ENCODE results near the gene PCSK2. TPM values are rescaled to one million over a fixed set of nuclear protein-coding genes. Genes with fewer than 3 reads are reported as not detected.

PCSK2 gene
- total RNA-seq, 2 experiments from 2014 or later = not detected

- POLR2A ChIA-PET = interaction anchor here (0.6 kb wide), 1 partner anchor 72 kb away, joined by 3 read pairs; no protein-coding TSS in a partner anchor
- CTCF ChIA-PET = no interaction called here
These were observed 271.8 kb downstream of the PCSK2 start for GRCh38 chr20:17498641-17499040.

- ChIA-PET CTCF (no interaction called here), POLR2A (interaction anchor here (0.6 kb wide), 1 partner anchor 71 kb away, joined by 3 read pairs; no protein-coding TSS in a partner anchor)
These were observed 272.2 kb downstream of the PCSK2 start for GRCh38 chr20:17499041-17499440.

- CTCF ChIA-PET = no interaction called here
- POLR2A ChIA-PET = no interaction called here
These were observed 273.4 kb downstream of the PCSK2 start for GRCh38 chr20:17500271-17500670.

- ChIA-PET CTCF (interaction anchor here (0.8 kb wide), 1 partner anchor 402 kb away, joined by 3 read pairs; no protein-coding TSS in a partner anchor), POLR2A (no interaction called here)
These were observed 274.0 kb downstream of the PCSK2 start for GRCh38 chr20:17500826-17501225.

- CTCF ChIA-PET = interaction anchor here (0.7 to 0.8 kb wide), 2 partner anchors 9 to 401 kb away, joined by 3 read pairs; no protein-coding TSS in a partner anchor
These were observed 274.9 kb downstream of the PCSK2 start for GRCh38 chr20:17501701-17502100.

GRCh38 chr20:17502105-17502504 lies 275.3 kb downstream of the PCSK2 start:
- ChIA-PET POLR2A (no interaction called here), CTCF (interaction anchor here (0.7 kb wide), 1 partner anchor 9 kb away, joined by 3 read pairs; no protein-coding TSS in a partner anchor)

More at GRCh38 chr20:17501701-17502100, 274.9 kb downstream of the PCSK2 start:
- POLR2A ChIA-PET = no interaction called here

GRCh38 chr20:17503301-17504065 lies 276.6 kb downstream of the PCSK2 start:
- ChIA-PET POLR2A (interaction anchor here (0.6 kb wide), 1 partner anchor 455 kb away, joined by 4 read pairs; no protein-coding TSS in a partner anchor), CTCF (interaction anchor here (1.4 to 3.3 kb wide), 6 partner anchors 68 to 493 kb away, joined by 3 to 22 read pairs (median 12); partner anchors contain the start of gene RRBP1)

GRCh38 chr20:17504066-17504897 lies 277.4 kb downstream of the PCSK2 start:
- POLR2A ChIA-PET = interaction anchor here (0.6 to 2.3 kb wide), 5 partner anchors 26 to 462 kb away, joined by 4 to 15 read pairs (median 5); partner anchors contain the start of genes BFSP1 and RRBP1

GRCh38 chr20:17504898-17505635 lies 278.2 kb downstream of the PCSK2 start:
- ChIA-PET CTCF (interaction anchor here (0.6 to 3.3 kb wide), 23 partner anchors 9 to 497 kb away, joined by 3 to 22 read pairs (median 4); partner anchors contain the start of genes BFSP1 and RRBP1), POLR2A (interaction anchor here (1.1 to 2.3 kb wide), 6 partner anchors 26 to 463 kb away, joined by 4 to 15 read pairs (median 6); partner anchors contain the start of genes BFSP1, DSTN, RRBP1 and SNX5)

More at GRCh38 chr20:17504066-17504897, 277.4 kb downstream of the PCSK2 start:
- CTCF ChIA-PET = interaction anchor here (0.6 to 3.3 kb wide), 16 partner anchors 10 to 492 kb away, joined by 3 to 22 read pairs (median 4); partner anchors contain the start of gene RRBP1

- CTCF ChIA-PET = interaction anchor here (0.6 to 3.3 kb wide), 18 partner anchors 8 to 496 kb away, joined by 3 to 22 read pairs (median 4); partner anchors contain the start of genes BFSP1 and RRBP1
- POLR2A ChIA-PET = interaction anchor here (0.8 to 2.3 kb wide), 6 partner anchors 25 to 463 kb away, joined by 3 to 15 read pairs (median 6); partner anchors contain the start of genes BFSP1, DSTN, RRBP1 and SNX5
These were observed 279.0 kb downstream of the PCSK2 start for GRCh38 chr20:17505636-17506517.

GRCh38 chr20:17507032-17507431 lies 280.2 kb downstream of the PCSK2 start:
- ChIA-PET CTCF (interaction anchor here (0.6 to 3.3 kb wide), 3 partner anchors 27 to 487 kb away, joined by 3 to 22 read pairs (median 3); partner anchors contain the start of gene RRBP1), POLR2A (interaction anchor here (2.3 kb wide), 1 partner anchor 24 kb away, joined by 15 read pairs; the partner anchor contains the start of gene BFSP1)

- CTCF ChIA-PET = no interaction called here
These were observed 280.7 kb downstream of the PCSK2 start for GRCh38 chr20:17507531-17507930.

GRCh38 chr20:17508756-17509155 lies 281.9 kb downstream of the PCSK2 start:
- CTCF ChIA-PET = no interaction called here

More at GRCh38 chr20:17507531-17507930, 280.7 kb downstream of the PCSK2 start:
- POLR2A ChIA-PET = no interaction called here

GRCh38 chr20:17510548-17510947 lies 283.7 kb downstream of the PCSK2 start:
- ChIA-PET POLR2A (no interaction called here), CTCF (no interaction called here)

More at GRCh38 chr20:17508756-17509155, 281.9 kb downstream of the PCSK2 start:
- POLR2A ChIA-PET = no interaction called here

- POLR2A ChIA-PET = no interaction called here
- CTCF ChIA-PET = no interaction called here
These were observed 284.6 kb downstream of the PCSK2 start for GRCh38 chr20:17511401-17511800.

- CTCF ChIA-PET = interaction anchor here (0.8 to 1.0 kb wide), 2 partner anchors 9 to 18 kb away, joined by 3 to 5 read pairs; partner anchors contain the start of gene BFSP1
- POLR2A ChIA-PET = no interaction called here
These were observed 287.1 kb downstream of the PCSK2 start for GRCh38 chr20:17513939-17514338.

GRCh38 chr20:17515053-17515452 lies 288.2 kb downstream of the PCSK2 start:
- ChIA-PET POLR2A (no interaction called here), CTCF (no interaction called here)

All from activated CD8-positive, alpha-beta memory T cell treated with anti-CD3 and anti-CD28 coated beads for 36 hours (primary cell).